ENCODE results near the gene HPX.

- TF ChIP-seq, protein P1, sequence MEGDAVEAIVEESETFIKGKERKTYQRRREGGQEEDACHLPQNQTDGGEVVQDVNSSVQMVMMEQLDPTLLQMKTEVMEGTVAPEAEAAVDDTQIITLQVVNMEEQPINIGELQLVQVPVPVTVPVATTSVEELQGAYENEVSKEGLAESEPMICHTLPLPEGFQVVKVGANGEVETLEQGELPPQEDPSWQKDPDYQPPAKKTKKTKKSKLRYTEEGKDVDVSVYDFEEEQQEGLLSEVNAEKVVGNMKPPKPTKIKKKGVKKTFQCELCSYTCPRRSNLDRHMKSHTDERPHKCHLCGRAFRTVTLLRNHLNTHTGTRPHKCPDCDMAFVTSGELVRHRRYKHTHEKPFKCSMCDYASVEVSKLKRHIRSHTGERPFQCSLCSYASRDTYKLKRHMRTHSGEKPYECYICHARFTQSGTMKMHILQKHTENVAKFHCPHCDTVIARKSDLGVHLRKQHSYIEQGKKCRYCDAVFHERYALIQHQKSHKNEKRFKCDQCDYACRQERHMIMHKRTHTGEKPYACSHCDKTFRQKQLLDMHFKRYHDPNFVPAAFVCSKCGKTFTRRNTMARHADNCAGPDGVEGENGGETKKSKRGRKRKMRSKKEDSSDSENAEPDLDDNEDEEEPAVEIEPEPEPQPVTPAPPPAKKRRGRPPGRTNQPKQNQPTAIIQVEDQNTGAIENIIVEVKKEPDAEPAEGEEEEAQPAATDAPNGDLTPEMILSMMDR (IDR thresholded peaks at IDR 0.05), result no peak
- TF ChIP-seq POLR2AphosphoS5 (IDR thresholded peaks at IDR 0.05; ENCODE audit: low read depth, low read length) (no peak), SIN3A (IDR thresholded peaks at IDR 0.05; ENCODE audit: borderline replicate concordance, insufficient read depth, low read depth, low read length) (no peak), TCF7L2 (IDR thresholded peaks at IDR 0.05; ENCODE audit: low read depth, low read length) (no peak)
- TF ChIP-seq, protein P2, sequence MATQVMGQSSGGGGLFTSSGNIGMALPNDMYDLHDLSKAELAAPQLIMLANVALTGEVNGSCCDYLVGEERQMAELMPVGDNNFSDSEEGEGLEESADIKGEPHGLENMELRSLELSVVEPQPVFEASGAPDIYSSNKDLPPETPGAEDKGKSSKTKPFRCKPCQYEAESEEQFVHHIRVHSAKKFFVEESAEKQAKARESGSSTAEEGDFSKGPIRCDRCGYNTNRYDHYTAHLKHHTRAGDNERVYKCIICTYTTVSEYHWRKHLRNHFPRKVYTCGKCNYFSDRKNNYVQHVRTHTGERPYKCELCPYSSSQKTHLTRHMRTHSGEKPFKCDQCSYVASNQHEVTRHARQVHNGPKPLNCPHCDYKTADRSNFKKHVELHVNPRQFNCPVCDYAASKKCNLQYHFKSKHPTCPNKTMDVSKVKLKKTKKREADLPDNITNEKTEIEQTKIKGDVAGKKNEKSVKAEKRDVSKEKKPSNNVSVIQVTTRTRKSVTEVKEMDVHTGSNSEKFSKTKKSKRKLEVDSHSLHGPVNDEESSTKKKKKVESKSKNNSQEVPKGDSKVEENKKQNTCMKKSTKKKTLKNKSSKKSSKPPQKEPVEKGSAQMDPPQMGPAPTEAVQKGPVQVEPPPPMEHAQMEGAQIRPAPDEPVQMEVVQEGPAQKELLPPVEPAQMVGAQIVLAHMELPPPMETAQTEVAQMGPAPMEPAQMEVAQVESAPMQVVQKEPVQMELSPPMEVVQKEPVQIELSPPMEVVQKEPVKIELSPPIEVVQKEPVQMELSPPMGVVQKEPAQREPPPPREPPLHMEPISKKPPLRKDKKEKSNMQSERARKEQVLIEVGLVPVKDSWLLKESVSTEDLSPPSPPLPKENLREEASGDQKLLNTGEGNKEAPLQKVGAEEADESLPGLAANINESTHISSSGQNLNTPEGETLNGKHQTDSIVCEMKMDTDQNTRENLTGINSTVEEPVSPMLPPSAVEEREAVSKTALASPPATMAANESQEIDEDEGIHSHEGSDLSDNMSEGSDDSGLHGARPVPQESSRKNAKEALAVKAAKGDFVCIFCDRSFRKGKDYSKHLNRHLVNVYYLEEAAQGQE (IDR thresholded peaks at IDR 0.05; ENCODE audit: insufficient read depth in 1 of 2, low read depth in 2 of 2, low read length in 1 of 2), result no peak
These were observed 37.2 kb downstream of the HPX start for GRCh38 chr11:6403539-6403938.

Data from Panc1 (cell line).